ENCODE measurements around the gene CEBPZOS. TPM values are rescaled to one million over a fixed set of nuclear protein-coding genes. Genes with fewer than 3 reads are reported as not detected.

CEBPZOS gene
- total RNA-seq, 3 donors from 2014 or later (not counting 1 experiment from before 2014, with no cell fraction given) = 30.3 to 37.0 (median 30.9) TPM

- TF ChIP-seq, protein P1, sequence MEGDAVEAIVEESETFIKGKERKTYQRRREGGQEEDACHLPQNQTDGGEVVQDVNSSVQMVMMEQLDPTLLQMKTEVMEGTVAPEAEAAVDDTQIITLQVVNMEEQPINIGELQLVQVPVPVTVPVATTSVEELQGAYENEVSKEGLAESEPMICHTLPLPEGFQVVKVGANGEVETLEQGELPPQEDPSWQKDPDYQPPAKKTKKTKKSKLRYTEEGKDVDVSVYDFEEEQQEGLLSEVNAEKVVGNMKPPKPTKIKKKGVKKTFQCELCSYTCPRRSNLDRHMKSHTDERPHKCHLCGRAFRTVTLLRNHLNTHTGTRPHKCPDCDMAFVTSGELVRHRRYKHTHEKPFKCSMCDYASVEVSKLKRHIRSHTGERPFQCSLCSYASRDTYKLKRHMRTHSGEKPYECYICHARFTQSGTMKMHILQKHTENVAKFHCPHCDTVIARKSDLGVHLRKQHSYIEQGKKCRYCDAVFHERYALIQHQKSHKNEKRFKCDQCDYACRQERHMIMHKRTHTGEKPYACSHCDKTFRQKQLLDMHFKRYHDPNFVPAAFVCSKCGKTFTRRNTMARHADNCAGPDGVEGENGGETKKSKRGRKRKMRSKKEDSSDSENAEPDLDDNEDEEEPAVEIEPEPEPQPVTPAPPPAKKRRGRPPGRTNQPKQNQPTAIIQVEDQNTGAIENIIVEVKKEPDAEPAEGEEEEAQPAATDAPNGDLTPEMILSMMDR (IDR thresholded peaks at IDR 0.05) = no peak
- no peaks in the 10 kb centered on the region for H3K4me1 Mint-ChIP-seq
- intact Hi-C loops (cut with micrococcal nuclease) = no loop called here
- H3K36me3 Mint-ChIP-seq = no peaks in the 10 kb centered on the region
- no peak overlapping the region for H3K4me3 Mint-ChIP-seq
- no peaks in the 10 kb centered on the region for H3K27me3 ChIP-seq (ENCODE audit: control insufficient read depth, insufficient read depth, low read length)
- peaks cover 28 to 42% of the 10 kb centered on the region in 2 donors for H3K27me3 Mint-ChIP-seq (ENCODE audit: low read depth in 2 of 2)
- H3K9me3 Mint-ChIP-seq = no peaks in the 10 kb centered on the region
- ATAC-seq (no peak), DNase-seq (no peak)
- no peaks in the 10 kb centered on the region for H3K36me3 ChIP-seq (ENCODE audit: control insufficient read depth, insufficient read depth, low read length)
- H3K4me1 ChIP-seq (ENCODE audit: control insufficient read depth, insufficient read depth, low read length) = no peaks in the 10 kb centered on the region
- H3K9me3 ChIP-seq (ENCODE audit: control insufficient read depth, insufficient read depth, low read length) = no peaks in the 10 kb centered on the region
- H3K27ac Mint-ChIP-seq = no peak overlapping the region
- 82% methylated on average over 4 of the region's 4 CpGs for WGBS (ENCODE audit: insufficient coverage)
- no peak overlapping the region for H3K4me3 ChIP-seq (ENCODE audit: low read length)
- no peak overlapping the region for H3K27ac ChIP-seq (ENCODE audit: low read length)
Measured at GRCh38 chr2:37180006-37180639, 16.2 kb upstream of the CEBPZOS start.

DNA sequence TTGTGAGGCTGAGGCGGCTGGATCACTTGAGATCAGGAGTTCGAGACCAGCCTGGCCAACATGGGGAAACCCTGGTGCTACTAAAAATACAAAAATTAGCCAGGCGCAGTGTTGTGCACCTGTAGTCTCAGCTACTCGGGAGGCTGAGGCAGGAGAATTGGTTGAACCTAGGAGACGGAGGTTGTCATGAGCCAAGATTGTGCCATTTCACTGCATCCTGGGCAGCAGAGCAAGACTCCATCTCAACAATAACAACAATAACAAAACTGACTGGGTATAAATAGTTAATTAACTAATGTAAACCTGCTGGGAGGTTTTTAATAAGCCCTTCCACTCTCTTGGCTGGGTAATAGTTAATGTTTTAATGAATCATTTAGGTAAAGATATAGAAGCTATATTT, 15.7 kb upstream of the CEBPZOS start:
- H3K27me3 ChIP-seq (ENCODE audit: control insufficient read depth, insufficient read depth, low read length) = no peaks in the 10 kb centered on the region
- DNase-seq = no peak
- no peaks in the 10 kb centered on the region for H3K4me1 ChIP-seq (ENCODE audit: control insufficient read depth, insufficient read depth, low read length)
- 94% methylated on average over 5 of the region's 5 CpGs for WGBS (ENCODE audit: insufficient coverage)
- H3K9me3 ChIP-seq (ENCODE audit: control insufficient read depth, insufficient read depth, low read length) = no peaks in the 10 kb centered on the region
- Mint-ChIP-seq H3K4me1 (no peaks in the 10 kb centered on the region), H3K9me3 (no peaks in the 10 kb centered on the region), H3K36me3 (no peaks in the 10 kb centered on the region), H3K27ac (no peak overlapping the region), H3K4me3 (no peak overlapping the region), H3K27me3 (ENCODE audit: low read depth in 2 of 2) (peaks cover 28 to 42% of the 10 kb centered on the region in 2 donors)
- intact Hi-C loops (cut with micrococcal nuclease) = no loop called here
- H3K36me3 ChIP-seq (ENCODE audit: control insufficient read depth, insufficient read depth, low read length) = no peaks in the 10 kb centered on the region
- TF ChIP-seq, protein P1 (IDR thresholded peaks at IDR 0.05) = no peak
- H3K27ac ChIP-seq (ENCODE audit: low read length) = no peak overlapping the region
- no peak overlapping the region for H3K4me3 ChIP-seq (ENCODE audit: low read length)
- no peak for ATAC-seq

DNA sequence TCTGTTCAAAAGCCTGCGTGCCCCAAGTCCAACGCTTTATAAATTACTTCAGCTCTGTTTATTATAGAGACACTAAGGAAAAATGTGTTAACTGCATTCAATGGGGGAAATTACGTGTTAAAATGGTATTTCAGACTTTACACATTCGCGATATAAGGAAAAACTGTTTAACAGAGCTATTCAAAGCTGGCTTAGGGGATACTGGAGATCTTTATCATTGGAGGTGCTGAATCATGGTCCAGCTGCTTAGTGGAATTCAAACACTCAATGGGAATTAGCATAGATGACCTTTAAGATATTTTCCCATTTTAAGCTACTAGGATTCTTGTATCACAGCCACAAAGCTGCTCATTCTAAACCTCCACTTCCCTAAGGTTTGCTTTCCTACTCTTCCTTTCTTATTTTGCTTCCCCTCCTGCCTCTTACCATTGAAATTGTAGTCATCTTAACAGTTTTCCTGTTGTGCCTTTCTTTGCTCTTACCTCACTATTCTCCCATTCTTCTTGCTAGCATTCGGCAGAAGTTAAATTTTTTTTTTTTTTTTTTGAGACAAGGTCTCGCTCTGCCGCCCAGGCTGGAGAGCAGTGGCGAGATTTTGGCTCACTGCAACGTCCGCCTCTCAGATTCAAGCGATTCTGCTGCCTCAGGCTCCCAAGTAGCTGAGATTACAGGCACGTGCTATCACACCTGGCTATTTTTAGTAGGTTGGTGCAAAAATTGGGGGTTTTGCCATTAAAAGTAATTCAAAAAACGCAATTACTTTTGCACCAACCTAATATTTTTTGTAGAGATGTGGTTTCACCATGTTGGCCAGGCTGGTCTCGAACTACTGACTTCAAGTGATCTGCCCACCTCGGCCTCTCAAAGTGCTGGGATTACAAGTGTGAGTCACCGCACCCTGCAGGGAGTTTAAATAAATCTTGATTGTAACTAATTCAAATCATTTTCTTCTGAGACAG, 14.3 kb upstream of the CEBPZOS start:
- TF ChIP-seq, protein P1 (IDR thresholded peaks at IDR 0.05) = no peak
- Mint-ChIP-seq H3K27ac (no peak overlapping the region), H3K4me3 (no peak overlapping the region), H3K9me3 (no peaks in the 10 kb centered on the region), H3K4me1 (no peaks in the 10 kb centered on the region), H3K36me3 (no peaks in the 10 kb centered on the region), H3K27me3 (ENCODE audit: low read depth in 2 of 2) (peaks cover 34 to 41% of the 10 kb centered on the region in 2 donors)
- H3K9me3 ChIP-seq (ENCODE audit: control insufficient read depth, insufficient read depth, low read length) = no peaks in the 10 kb centered on the region
- no peaks in the 10 kb centered on the region for H3K27me3 ChIP-seq (ENCODE audit: control insufficient read depth, insufficient read depth, low read length)
- H3K36me3 ChIP-seq (ENCODE audit: control insufficient read depth, insufficient read depth, low read length) = no peaks in the 10 kb centered on the region
- H3K4me3 ChIP-seq (ENCODE audit: low read length) = no peak overlapping the region
- intact Hi-C loops (cut with micrococcal nuclease) = no loop called here
- H3K4me1 ChIP-seq (ENCODE audit: control insufficient read depth, insufficient read depth, low read length) = no peaks in the 10 kb centered on the region
- no peak overlapping the region for H3K27ac ChIP-seq (ENCODE audit: low read length)
- DNase-seq (no peak), ATAC-seq (no peak)
- WGBS (ENCODE audit: insufficient coverage) = 81% methylated on average over 15 of the region's 17 CpGs

Data from natural killer cell (primary cell).